ENCODE data around the gene BCKDHA.

DNA sequence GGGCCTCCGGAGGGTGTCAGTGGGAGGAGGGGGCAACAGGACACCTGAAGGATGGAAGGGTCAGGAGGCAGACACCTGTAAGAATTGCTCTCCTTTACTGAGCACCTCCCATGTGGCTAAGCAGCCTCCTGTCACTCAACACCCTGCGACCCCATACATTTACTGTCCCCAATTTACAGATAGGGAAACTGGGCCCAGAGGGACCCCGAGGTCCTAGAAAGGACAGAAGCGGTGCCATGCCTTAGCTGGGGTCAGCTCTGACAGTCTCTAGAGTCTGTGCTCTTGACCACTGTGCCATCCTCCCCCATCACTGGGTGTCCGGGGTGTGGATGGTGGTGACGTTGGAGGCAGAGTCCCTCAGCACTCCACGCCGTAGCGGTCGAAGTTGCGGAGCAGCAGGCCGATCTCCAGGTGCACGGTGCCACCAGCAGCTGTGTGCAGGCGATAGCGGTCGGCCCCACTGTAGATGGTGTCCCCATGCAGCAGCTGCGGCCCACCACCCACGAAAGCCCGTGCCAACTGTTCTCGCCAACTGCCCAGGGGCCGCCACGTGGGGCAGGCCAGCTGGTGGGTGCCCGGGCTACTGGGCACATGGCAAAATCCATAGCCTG, 43.2 kb upstream of the BCKDHA start:
- TF ChIP-seq, protein P1, sequence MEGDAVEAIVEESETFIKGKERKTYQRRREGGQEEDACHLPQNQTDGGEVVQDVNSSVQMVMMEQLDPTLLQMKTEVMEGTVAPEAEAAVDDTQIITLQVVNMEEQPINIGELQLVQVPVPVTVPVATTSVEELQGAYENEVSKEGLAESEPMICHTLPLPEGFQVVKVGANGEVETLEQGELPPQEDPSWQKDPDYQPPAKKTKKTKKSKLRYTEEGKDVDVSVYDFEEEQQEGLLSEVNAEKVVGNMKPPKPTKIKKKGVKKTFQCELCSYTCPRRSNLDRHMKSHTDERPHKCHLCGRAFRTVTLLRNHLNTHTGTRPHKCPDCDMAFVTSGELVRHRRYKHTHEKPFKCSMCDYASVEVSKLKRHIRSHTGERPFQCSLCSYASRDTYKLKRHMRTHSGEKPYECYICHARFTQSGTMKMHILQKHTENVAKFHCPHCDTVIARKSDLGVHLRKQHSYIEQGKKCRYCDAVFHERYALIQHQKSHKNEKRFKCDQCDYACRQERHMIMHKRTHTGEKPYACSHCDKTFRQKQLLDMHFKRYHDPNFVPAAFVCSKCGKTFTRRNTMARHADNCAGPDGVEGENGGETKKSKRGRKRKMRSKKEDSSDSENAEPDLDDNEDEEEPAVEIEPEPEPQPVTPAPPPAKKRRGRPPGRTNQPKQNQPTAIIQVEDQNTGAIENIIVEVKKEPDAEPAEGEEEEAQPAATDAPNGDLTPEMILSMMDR (conservative IDR thresholded peaks at IDR 0.05; ENCODE audit: low read depth, low read length), result no peak
- TF ChIP-seq, protein P2, sequence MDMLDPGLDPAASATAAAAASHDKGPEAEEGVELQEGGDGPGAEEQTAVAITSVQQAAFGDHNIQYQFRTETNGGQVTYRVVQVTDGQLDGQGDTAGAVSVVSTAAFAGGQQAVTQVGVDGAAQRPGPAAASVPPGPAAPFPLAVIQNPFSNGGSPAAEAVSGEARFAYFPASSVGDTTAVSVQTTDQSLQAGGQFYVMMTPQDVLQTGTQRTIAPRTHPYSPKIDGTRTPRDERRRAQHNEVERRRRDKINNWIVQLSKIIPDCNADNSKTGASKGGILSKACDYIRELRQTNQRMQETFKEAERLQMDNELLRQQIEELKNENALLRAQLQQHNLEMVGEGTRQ (IDR thresholded peaks at IDR 0.05; ENCODE audit: low read depth, low read length), result no peak
- no peak for TF ChIP-seq POLR2A (IDR thresholded peaks at IDR 0.05; ENCODE audit: low read depth, low read length)
- no peak for TF ChIP-seq MXI1 (IDR thresholded peaks at IDR 0.05; ENCODE audit: borderline replicate concordance, low read depth, low read length)
- no peak for TF ChIP-seq CEBPB (IDR thresholded peaks at IDR 0.05; ENCODE audit: low read depth, low read length)
